HepG2 (cell line): ENCODE data around the gene PTPA. TPM values are rescaled to one million over a fixed set of nuclear protein-coding genes. Genes with fewer than 3 reads are reported as not detected.

ENCODE experiments used
- BORCS8-MEF2B ChIP-seq: sonication (generic); formaldehyde crosslinking; IDR thresholded peaks from 2 replicates; pipeline ENCODE4 v1.8.0; 2022; ENCODE audit warnings: mild to moderate bottlenecking, missing genetic modification reagents
- CREM ChIP-seq, 2 experiments: sonication (generic) in 1 of 2; formaldehyde crosslinking in 1 of 2; IDR thresholded peaks; 2 replicates each; pipeline versions ENCODE4 v1.4.0 to v1.6.1; 2016 to 2020; ENCODE audit warnings: antibody characterized with exemption in 1 of 2, mild to moderate bottlenecking in 1 of 2, missing genetic modification reagents in 1 of 2
- HNRNPLL ChIP-seq: fragments of 200-400 bp; formaldehyde crosslinking; IDR thresholded peaks from 2 replicates; pipeline ENCODE4 v1.6.1; 2017; ENCODE audit warnings: mild to moderate bottlenecking, low read depth, low read length; ENCODE audit not compliant: poor library complexity, severe bottlenecking
- KAT8 ChIP-seq: IDR thresholded peaks from 2 replicates; pipeline ENCODE4 v1.6.1; 2016; ENCODE audit warnings: missing genetic modification reagents, missing compliant biosample characterization
- MED8 ChIP-seq: sonication (generic); formaldehyde crosslinking; IDR thresholded peaks from 2 replicates; pipeline ENCODE4 v1.8.1; 2023; ENCODE audit warnings: mild to moderate bottlenecking, missing genetic modification reagents; ENCODE audit not compliant: insufficient replicate concordance
- PAWR ChIP-seq: sonication (generic); formaldehyde crosslinking; IDR thresholded peaks from 2 replicates; pipeline ENCODE4 v1.4.0; 2020; ENCODE audit warnings: missing genetic modification reagents, mild to moderate bottlenecking, borderline replicate concordance
- SAP130 ChIP-seq: IDR thresholded peaks from 2 replicates; pipeline ENCODE4 v1.6.1; 2016; ENCODE audit warnings: low read depth
- SIN3A ChIP-seq: IDR thresholded peaks from 2 replicates; pipeline ENCODE4 v1.6.1; 2011; ENCODE audit warnings: low read depth, mild to moderate bottlenecking, control low read depth, low read length, borderline replicate concordance
- ZBTB10 ChIP-seq: sonication (generic); formaldehyde crosslinking; IDR thresholded peaks from 2 replicates; pipeline ENCODE4 v1.4.0; 2020; ENCODE audit warnings: missing genetic modification reagents, borderline replicate concordance
- ZNF235 ChIP-seq: sonication (generic); formaldehyde crosslinking; IDR thresholded peaks from 2 replicates; pipeline ENCODE4 v1.8.1; 2023; ENCODE audit warnings: mild to moderate bottlenecking, missing genetic modification reagents, borderline replicate concordance
- ZNF768 ChIP-seq: sonication (generic); formaldehyde crosslinking; IDR thresholded peaks from 2 replicates; pipeline ENCODE4 v1.4.0; 2020; ENCODE audit warnings: missing genetic modification reagents
- ZNF800 ChIP-seq: sonication (generic); formaldehyde crosslinking; IDR thresholded peaks from 2 replicates; pipeline ENCODE4 v1.4.0; 2020; ENCODE audit warnings: missing genetic modification reagents
- polyA plus RNA-seq, 8 experiments: library from polyadenylated mRNA; depleted of rRNA in 3 of 8; stranded (reverse) in 7 of 8; unstranded in 1 of 8; fragments of >200 nt; fragmentation: Illumina TruSeq in 4 of 8; extraction: Trizol in 4 of 8; gene quantifications; 2 replicates each; pipeline versions ENCODE4 v1.2.1 to v1.2.3, GENCODE V29; 2011 to 2016; ENCODE audit warnings: low read depth in 4 of 8, missing spikeins in 1 of 8, mixed read lengths in 1 of 8; ENCODE audit not compliant: insufficient read depth in 1 of 8
- total RNA-seq, 5 experiments: library from RNA; depleted of rRNA; stranded (reverse); fragments of >200 nt; fragmentation: Illumina TruSeq; extraction: Trizol; gene quantifications; 2 replicates each; pipeline ENCODE4 v1.2.3, GENCODE V29; 2016; ENCODE audit warnings: low read depth in 1 of 5
- TF ChIP-seq, protein P1 (sequence below): sonication (generic); formaldehyde crosslinking; IDR thresholded peaks from 2 replicates; pipeline ENCODE4 v1.8.0; 2022; ENCODE audit warnings: mild to moderate bottlenecking, missing genetic modification reagents, borderline replicate concordance
- TF ChIP-seq, protein P2 (sequence below): sonication (generic); formaldehyde crosslinking; IDR thresholded peaks from 2 replicates; pipeline ENCODE4 v1.8.0; 2022; ENCODE audit warnings: mild to moderate bottlenecking, missing genetic modification reagents; ENCODE audit not compliant: insufficient replicate concordance
- TF ChIP-seq, protein P3 (sequence below): sonication (generic); formaldehyde crosslinking; IDR thresholded peaks from 2 replicates; pipeline ENCODE4 v1.4.0; 2020; ENCODE audit warnings: missing genetic modification reagents

PTPA gene
- total and polyA plus RNA-seq, 2 of the 13 experiments (the other 11 are each of a cell fraction or from before 2014, with no cell fraction given): 79.3 to 105 TPM

DNA sequence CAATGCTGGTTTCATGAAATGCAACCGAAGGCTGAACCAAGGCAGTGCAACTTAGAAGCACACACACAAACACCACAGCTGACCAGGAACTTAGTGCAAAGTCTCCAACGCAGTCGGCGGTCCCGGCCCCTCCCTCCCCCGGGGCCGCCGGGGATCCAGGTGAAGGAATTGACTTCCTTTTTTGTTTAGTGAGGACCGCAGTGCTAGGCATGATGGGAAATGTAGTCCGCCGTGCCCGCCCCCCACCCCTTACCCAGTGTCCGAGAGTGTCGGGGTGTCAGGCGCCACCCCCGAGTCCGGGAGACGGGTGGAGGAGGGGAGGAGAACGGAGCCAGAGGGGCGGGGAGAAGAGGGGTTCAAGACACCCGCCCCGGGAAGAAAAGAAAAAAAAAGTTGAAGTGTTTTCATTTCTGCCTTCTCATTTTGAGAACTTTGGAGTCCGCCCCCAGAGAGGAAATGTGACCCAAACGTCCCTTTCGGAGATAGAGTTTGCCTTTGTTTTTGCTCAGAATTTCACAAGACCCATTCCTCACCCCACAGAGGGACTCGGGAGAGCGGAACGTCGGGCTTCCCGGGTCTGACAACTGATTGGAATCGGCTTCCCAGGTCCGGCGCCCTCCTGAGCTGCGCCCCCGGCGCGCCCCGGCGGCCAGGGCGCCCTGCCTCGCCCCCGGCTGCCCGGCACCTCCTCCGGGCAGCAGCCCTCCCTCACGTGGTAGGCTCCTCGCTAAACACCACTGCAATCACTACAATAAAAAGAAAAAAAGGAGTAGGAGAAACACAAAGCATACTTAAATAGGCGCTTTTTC lies 64.8 kb downstream of the PTPA start (continued):
- TF ChIP-seq CREM (IDR thresholded peaks at IDR 0.05) (peak; percentile 71; the same call in 1 of the 2 replicates), CREM (CRISPR knock-in tag; IDR thresholded peaks at IDR 0.05) (no peak), BORCS8-MEF2B (CRISPR knock-in tag) (0 out of 2 replicates have a peak, but pooled peaks have one; percentile 16), HNRNPLL (peak; percentile 69), SAP130 (CRISPR knock-in tag) (peak; percentile 71), SIN3A (peak; percentile 65; the same call in 1 of the 2 replicates), MED8 (no peak), ZNF768 (CRISPR knock-in tag) (peak; percentile 45; the same call in 1 of the 2 replicates), ZNF235 (CRISPR knock-in tag) (no peak), KAT8 (CRISPR knock-in tag) (peak; percentile 83), ZNF800 (CRISPR knock-in tag) (peak; percentile 65; the same call in 1 of the 2 replicates), PAWR (no peak), ZBTB10 (CRISPR knock-in tag) (0 out of 2 replicates have a peak, but pooled peaks have one; percentile 81)
- TF ChIP-seq, protein P1, sequence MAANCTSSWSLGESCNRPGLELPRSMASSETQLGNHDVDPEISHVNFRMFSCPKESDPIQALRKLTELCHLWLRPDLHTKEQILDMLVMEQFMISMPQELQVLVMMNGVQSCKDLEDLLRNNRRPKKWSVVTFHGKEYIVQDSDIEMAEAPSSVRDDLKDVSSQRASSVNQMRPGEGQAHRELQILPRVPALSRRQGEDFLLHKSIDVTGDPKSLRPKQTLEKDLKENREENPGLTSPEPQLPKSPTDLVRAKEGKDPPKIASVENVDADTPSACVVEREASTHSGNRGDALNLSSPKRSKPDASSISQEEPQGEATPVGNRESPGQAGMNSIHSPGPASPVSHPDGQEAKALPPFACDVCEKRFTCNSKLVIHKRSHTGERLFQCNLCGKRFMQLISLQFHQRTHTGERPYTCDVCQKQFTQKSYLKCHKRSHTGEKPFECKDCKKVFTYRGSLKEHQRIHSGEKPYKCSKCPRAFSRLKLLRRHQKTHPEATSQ (CRISPR knock-in tag): peak; percentile 44; the same call in 1 of the 2 replicates
- TF ChIP-seq, protein P2, sequence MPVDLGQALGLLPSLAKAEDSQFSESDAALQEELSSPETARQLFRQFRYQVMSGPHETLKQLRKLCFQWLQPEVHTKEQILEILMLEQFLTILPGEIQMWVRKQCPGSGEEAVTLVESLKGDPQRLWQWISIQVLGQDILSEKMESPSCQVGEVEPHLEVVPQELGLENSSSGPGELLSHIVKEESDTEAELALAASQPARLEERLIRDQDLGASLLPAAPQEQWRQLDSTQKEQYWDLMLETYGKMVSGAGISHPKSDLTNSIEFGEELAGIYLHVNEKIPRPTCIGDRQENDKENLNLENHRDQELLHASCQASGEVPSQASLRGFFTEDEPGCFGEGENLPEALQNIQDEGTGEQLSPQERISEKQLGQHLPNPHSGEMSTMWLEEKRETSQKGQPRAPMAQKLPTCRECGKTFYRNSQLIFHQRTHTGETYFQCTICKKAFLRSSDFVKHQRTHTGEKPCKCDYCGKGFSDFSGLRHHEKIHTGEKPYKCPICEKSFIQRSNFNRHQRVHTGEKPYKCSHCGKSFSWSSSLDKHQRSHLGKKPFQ (CRISPR knock-in tag): peak; percentile 61
- TF ChIP-seq, protein P3, sequence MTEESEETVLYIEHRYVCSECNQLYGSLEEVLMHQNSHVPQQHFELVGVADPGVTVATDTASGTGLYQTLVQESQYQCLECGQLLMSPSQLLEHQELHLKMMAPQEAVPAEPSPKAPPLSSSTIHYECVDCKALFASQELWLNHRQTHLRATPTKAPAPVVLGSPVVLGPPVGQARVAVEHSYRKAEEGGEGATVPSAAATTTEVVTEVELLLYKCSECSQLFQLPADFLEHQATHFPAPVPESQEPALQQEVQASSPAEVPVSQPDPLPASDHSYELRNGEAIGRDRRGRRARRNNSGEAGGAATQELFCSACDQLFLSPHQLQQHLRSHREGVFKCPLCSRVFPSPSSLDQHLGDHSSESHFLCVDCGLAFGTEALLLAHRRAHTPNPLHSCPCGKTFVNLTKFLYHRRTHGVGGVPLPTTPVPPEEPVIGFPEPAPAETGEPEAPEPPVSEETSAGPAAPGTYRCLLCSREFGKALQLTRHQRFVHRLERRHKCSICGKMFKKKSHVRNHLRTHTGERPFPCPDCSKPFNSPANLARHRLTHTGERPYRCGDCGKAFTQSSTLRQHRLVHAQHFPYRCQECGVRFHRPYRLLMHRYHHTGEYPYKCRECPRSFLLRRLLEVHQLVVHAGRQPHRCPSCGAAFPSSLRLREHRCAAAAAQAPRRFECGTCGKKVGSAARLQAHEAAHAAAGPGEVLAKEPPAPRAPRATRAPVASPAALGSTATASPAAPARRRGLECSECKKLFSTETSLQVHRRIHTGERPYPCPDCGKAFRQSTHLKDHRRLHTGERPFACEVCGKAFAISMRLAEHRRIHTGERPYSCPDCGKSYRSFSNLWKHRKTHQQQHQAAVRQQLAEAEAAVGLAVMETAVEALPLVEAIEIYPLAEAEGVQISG: peak; percentile 90
